ENCODE results near the gene EDDM13. TPM values are rescaled to one million over a fixed set of nuclear protein-coding genes. Genes with fewer than 3 reads are reported as not detected.
"Not testable (repeated sequence)": the region's sequence is repeated elsewhere in the genome, so short reads cannot be mapped to it uniquely, and the experiment has no call there.

The EDDM13 gene
- total RNA-seq, 1 donor from 2014 or later: not detected

GRCh38 chr19:56252699-56253422 lies 19.7 kb upstream of the EDDM13 start:
- TF ChIP-seq, protein P1, sequence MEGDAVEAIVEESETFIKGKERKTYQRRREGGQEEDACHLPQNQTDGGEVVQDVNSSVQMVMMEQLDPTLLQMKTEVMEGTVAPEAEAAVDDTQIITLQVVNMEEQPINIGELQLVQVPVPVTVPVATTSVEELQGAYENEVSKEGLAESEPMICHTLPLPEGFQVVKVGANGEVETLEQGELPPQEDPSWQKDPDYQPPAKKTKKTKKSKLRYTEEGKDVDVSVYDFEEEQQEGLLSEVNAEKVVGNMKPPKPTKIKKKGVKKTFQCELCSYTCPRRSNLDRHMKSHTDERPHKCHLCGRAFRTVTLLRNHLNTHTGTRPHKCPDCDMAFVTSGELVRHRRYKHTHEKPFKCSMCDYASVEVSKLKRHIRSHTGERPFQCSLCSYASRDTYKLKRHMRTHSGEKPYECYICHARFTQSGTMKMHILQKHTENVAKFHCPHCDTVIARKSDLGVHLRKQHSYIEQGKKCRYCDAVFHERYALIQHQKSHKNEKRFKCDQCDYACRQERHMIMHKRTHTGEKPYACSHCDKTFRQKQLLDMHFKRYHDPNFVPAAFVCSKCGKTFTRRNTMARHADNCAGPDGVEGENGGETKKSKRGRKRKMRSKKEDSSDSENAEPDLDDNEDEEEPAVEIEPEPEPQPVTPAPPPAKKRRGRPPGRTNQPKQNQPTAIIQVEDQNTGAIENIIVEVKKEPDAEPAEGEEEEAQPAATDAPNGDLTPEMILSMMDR (IDR thresholded peaks at IDR 0.05; ENCODE audit: partially characterized antibody, unreplicated experiment): peak; percentile 94
- Mint-ChIP-seq H3K27me3 (ENCODE audit: unreplicated experiment) (peaks cover 7% of the 10 kb centered on the region), H3K36me3 (ENCODE audit: unreplicated experiment) (peaks cover 8% of the 10 kb centered on the region), H3K4me3 (ENCODE audit: unreplicated experiment) (no peak overlapping the region), H3K4me1 (ENCODE audit: low read depth, unreplicated experiment) (peaks cover 4% of the 10 kb centered on the region), H3K9me3 (ENCODE audit: unreplicated experiment) (peaks cover 5% of the 10 kb centered on the region), H3K27ac (ENCODE audit: unreplicated experiment) (peak overlapping the region; percentile 91)
- peak; percentile 95 for DNase-seq

- Mint-ChIP-seq H3K4me3 (ENCODE audit: unreplicated experiment) (no peak overlapping the region), H3K9me3 (ENCODE audit: unreplicated experiment) (peaks cover 5% of the 10 kb centered on the region), H3K36me3 (ENCODE audit: unreplicated experiment) (peaks cover 8% of the 10 kb centered on the region), H3K27me3 (ENCODE audit: unreplicated experiment) (peaks cover 7% of the 10 kb centered on the region), H3K27ac (ENCODE audit: unreplicated experiment) (peak overlapping the region; percentile 0), H3K4me1 (ENCODE audit: low read depth, unreplicated experiment) (peaks cover 4% of the 10 kb centered on the region)
- TF ChIP-seq, protein P1 (IDR thresholded peaks at IDR 0.05; ENCODE audit: partially characterized antibody, unreplicated experiment): no peak
- no peak for DNase-seq
Measured at GRCh38 chr19:56253737-56254136, 18.8 kb upstream of the EDDM13 start.

- Mint-ChIP-seq H3K36me3 (ENCODE audit: unreplicated experiment) (no peaks in the 10 kb centered on the region), H3K4me1 (ENCODE audit: low read depth, unreplicated experiment) (peaks cover 4% of the 10 kb centered on the region), H3K9me3 (ENCODE audit: unreplicated experiment) (no peaks in the 10 kb centered on the region), H3K27ac (ENCODE audit: unreplicated experiment) (no peak overlapping the region), H3K4me3 (ENCODE audit: unreplicated experiment) (no peak overlapping the region), H3K27me3 (ENCODE audit: unreplicated experiment) (peaks cover 7% of the 10 kb centered on the region)
- TF ChIP-seq, protein P1 (IDR thresholded peaks at IDR 0.05; ENCODE audit: partially characterized antibody, unreplicated experiment): no peak
- DNase-seq: no peak
Measured at GRCh38 chr19:56258272-56258671, 14.3 kb upstream of the EDDM13 start.

- Mint-ChIP-seq H3K9me3 (ENCODE audit: unreplicated experiment) (no peaks in the 10 kb centered on the region), H3K4me3 (ENCODE audit: unreplicated experiment) (no peak overlapping the region), H3K27me3 (ENCODE audit: unreplicated experiment) (peaks cover 7% of the 10 kb centered on the region), H3K36me3 (ENCODE audit: unreplicated experiment) (no peaks in the 10 kb centered on the region), H3K27ac (ENCODE audit: unreplicated experiment) (no peak overlapping the region), H3K4me1 (ENCODE audit: low read depth, unreplicated experiment) (no peaks in the 10 kb centered on the region)
- TF ChIP-seq, protein P1 (IDR thresholded peaks at IDR 0.05; ENCODE audit: partially characterized antibody, unreplicated experiment): no peak
- DNase-seq: no peak
Measured at GRCh38 chr19:56261145-56261544, 11.4 kb upstream of the EDDM13 start.

DNA sequence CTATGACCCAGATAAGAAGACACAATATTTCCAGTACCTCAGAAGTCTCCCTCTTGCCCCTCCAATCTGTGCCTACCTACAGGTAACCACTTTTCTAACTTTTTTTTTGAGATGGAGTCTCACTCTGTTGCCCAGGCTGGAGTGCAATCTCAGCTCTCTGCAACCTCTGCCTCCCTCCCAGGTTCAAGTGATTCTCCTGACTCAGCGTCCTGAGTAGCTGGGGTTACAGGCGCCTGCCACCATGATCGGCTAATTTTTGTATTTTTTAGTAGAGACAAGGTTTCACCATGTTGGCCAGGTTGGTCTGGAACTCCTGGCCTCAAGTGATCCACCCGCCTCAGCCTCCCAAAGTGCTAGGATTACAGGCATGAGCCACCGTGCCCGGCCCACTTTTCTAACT lies 10.6 kb upstream of the EDDM13 start:
- not testable (repeated sequence) for H3K9me3 Mint-ChIP-seq (ENCODE audit: unreplicated experiment); H3K27me3 Mint-ChIP-seq (ENCODE audit: unreplicated experiment); H3K4me1 Mint-ChIP-seq (ENCODE audit: low read depth, unreplicated experiment); H3K4me3 Mint-ChIP-seq (ENCODE audit: unreplicated experiment); DNase-seq; H3K36me3 Mint-ChIP-seq (ENCODE audit: unreplicated experiment); H3K27ac Mint-ChIP-seq (ENCODE audit: unreplicated experiment)

Measured in glutamatergic neuron (in vitro differentiated cells).